ENCODE results near the gene BCDIN3D.

Gene BCDIN3D

GRCh38 chr12:49818241-49818895 lies 24.5 kb downstream of the BCDIN3D start:
- DNase-seq = no peak

- no peak for DNase-seq
Measured at GRCh38 chr12:49813131-49813530, 29.8 kb downstream of the BCDIN3D start.

- no peak for DNase-seq
Measured at GRCh38 chr12:49811961-49812401, 30.9 kb downstream of the BCDIN3D start.

- no peak for DNase-seq
Measured at GRCh38 chr12:49811136-49811535, 31.8 kb downstream of the BCDIN3D start.

GRCh38 chr12:49809906-49810389 lies 33.0 kb downstream of the BCDIN3D start:
- DNase-seq = no peak

- no peak for DNase-seq
Measured at GRCh38 chr12:49809381-49809905, 33.5 kb downstream of the BCDIN3D start.

GRCh38 chr12:49808686-49809380 lies 34.1 kb downstream of the BCDIN3D start:
- DNase-seq = no peak

- DNase-seq = no peak
Measured at GRCh38 chr12:49807991-49808580, 34.8 kb downstream of the BCDIN3D start.

- no peak for DNase-seq
Measured at GRCh38 chr12:49806877-49807276, 36.0 kb downstream of the BCDIN3D start.

- no peak for DNase-seq
Measured at GRCh38 chr12:49806321-49806813, 36.5 kb downstream of the BCDIN3D start.

- DNase-seq = no peak
Measured at GRCh38 chr12:49805409-49805808, 37.5 kb downstream of the BCDIN3D start.

GRCh38 chr12:49804821-49805220 lies 38.1 kb downstream of the BCDIN3D start:
- no peak for DNase-seq

GRCh38 chr12:49803693-49804450 lies 39.0 kb downstream of the BCDIN3D start:
- no peak for DNase-seq

- DNase-seq = no peak
Measured at GRCh38 chr12:49801141-49802063, 41.5 kb downstream of the BCDIN3D start.

- no peak for DNase-seq
Measured at GRCh38 chr12:49800421-49801140, 42.3 kb downstream of the BCDIN3D start.

GRCh38 chr12:49798934-49799333 lies 44.0 kb downstream of the BCDIN3D start:
- no peak for DNase-seq

GRCh38 chr12:49798248-49798647 lies 44.7 kb downstream of the BCDIN3D start:
- DNase-seq = no peak

- DNase-seq = no peak
Measured at GRCh38 chr12:49797449-49797776, 45.5 kb downstream of the BCDIN3D start.

GRCh38 chr12:49796606-49797448 lies 46.1 kb downstream of the BCDIN3D start:
- DNase-seq = no peak

GRCh38 chr12:49796155-49796554 lies 46.8 kb downstream of the BCDIN3D start:
- DNase-seq = no peak
